Neural progenitor cell (in vitro differentiated cells): ENCODE measurements around the gene SLC6A3. TPM values are rescaled to one million over a fixed set of nuclear protein-coding genes. Genes with fewer than 3 reads are reported as not detected.

Experiments
- DNase-seq: peaks from one replicate; pipeline ENCODE4 v3.0.0-alpha.2; 2016; ENCODE audit warnings: low spot score
- H2AFZ ChIP-seq: fragments of 200-600 bp; sonication (generic); replicated peaks from 2 replicates; pipeline ENCODE4 v1.6.1; 2016; ENCODE audit warnings: antibody characterized with exemption
- H3F3A ChIP-seq: fragments of 200-600 bp; sonication (generic); 2 replicates; pipeline ENCODE4 v1.6.1; 2016; ENCODE audit warnings: antibody characterized with exemption, low read depth
- H3K27ac ChIP-seq: fragments of 200-600 bp; sonication (generic); 2 replicates; pipeline ENCODE4 v1.5.1; 2016; ENCODE audit warnings: mild to moderate bottlenecking
- H3K27me3 ChIP-seq: fragments of 200-600 bp; sonication (generic); 2 replicates; pipeline ENCODE4 v1.6.1; 2016; ENCODE audit warnings: mild to moderate bottlenecking, moderate library complexity
- H3K36me3 ChIP-seq: fragments of 200-600 bp; sonication (generic); 2 replicates; pipeline ENCODE4 v1.5.1; 2016
- H3K4me1 ChIP-seq: fragments of 200-600 bp; sonication (generic); 2 replicates; pipeline ENCODE4 v1.6.1; 2016; ENCODE audit warnings: mixed run types
- H3K4me2 ChIP-seq: fragments of 200-600 bp; sonication (generic); 2 replicates; pipeline ENCODE4 v1.6.1; 2016
- H3K4me3 ChIP-seq: fragments of 200-600 bp; sonication (generic); 2 replicates; pipeline ENCODE4 v1.5.1; 2016
- H3K79me2 ChIP-seq: fragments of 200-600 bp; sonication (generic); 2 replicates; pipeline ENCODE4 v1.6.1; 2016; ENCODE audit warnings: low read depth
- H3K9ac ChIP-seq: fragments of 200-600 bp; sonication (generic); 2 replicates; pipeline ENCODE4 v1.6.1; 2016
- H3K9me3 ChIP-seq: fragments of 200-600 bp; sonication (generic); 2 replicates; pipeline ENCODE4 v1.5.1; 2016; ENCODE audit warnings: low read depth
- H4K20me1 ChIP-seq: fragments of 200-600 bp; sonication (generic); 2 replicates; pipeline ENCODE4 v1.6.1; 2016; ENCODE audit warnings: low read depth
- H3K27ac Mint-ChIP-seq: 3 replicates; pipeline ENCODE4 v1.8.0; 2021; ENCODE audit warnings: mixed read lengths
- H3K27me3 Mint-ChIP-seq: 2 replicates; pipeline ENCODE4 v1.8.0; 2022; ENCODE audit warnings: low read depth, mild to moderate bottlenecking, inconsistent platforms, moderate library complexity, mixed read lengths; ENCODE audit not compliant: insufficient read depth
- H3K36me3 Mint-ChIP-seq: 3 replicates; pipeline ENCODE4 v1.8.0; 2021; ENCODE audit warnings: mixed read lengths
- H3K4me1 Mint-ChIP-seq: 3 replicates; pipeline ENCODE4 v1.8.0; 2021; ENCODE audit warnings: mixed read lengths
- H3K4me3 Mint-ChIP-seq: 3 replicates; pipeline ENCODE4 v1.8.0; 2021; ENCODE audit warnings: mild to moderate bottlenecking, moderate library complexity, mixed read lengths
- H3K9me3 Mint-ChIP-seq: 3 replicates; pipeline ENCODE4 v1.8.0; 2020; ENCODE audit warnings: mixed read lengths
- CTCF ChIP-seq: fragments of 200-600 bp; sonication (generic); IDR thresholded peaks from 2 replicates; pipeline ENCODE4 v1.5.1; 2017; ENCODE audit warnings: antibody characterized with exemption, mild to moderate bottlenecking
- EZH2 ChIP-seq: fragments of 200-600 bp; sonication (generic); IDR thresholded peaks from 2 replicates; pipeline ENCODE4 v1.6.1; 2017; ENCODE audit warnings: antibody characterized with exemption, mild to moderate bottlenecking, moderate library complexity
- EZH2phosphoT487 ChIP-seq: fragments of 200-600 bp; sonication (generic); IDR thresholded peaks from 2 replicates; pipeline ENCODE4 v1.6.1; 2017; ENCODE audit warnings: antibody characterized with exemption
- total RNA-seq: library from RNA; depleted of rRNA; stranded (reverse); fragments of >200 nt; gene quantifications from 2 replicates; pipeline ENCODE4 v1.2.3, GENCODE V29; 2015; ENCODE audit warnings: low replicate concordance

The SLC6A3 gene
- total RNA-seq, 1 donor from 2014 or later: 0.32 TPM

- no peaks in the 10 kb centered on the region for H3K9me3 ChIP-seq
Observed at GRCh38 chr5:1392801-1393565, 52.3 kb downstream of the SLC6A3 start.

GRCh38 chr5:1392261-1392660 lies 53.0 kb downstream of the SLC6A3 start:
- Histone ChIP-seq H3F3A (no peaks in the 10 kb centered on the region), H4K20me1 (no peaks in the 10 kb centered on the region), H2AFZ (no peak overlapping the region), H3K4me1 (no peaks in the 10 kb centered on the region), H3K79me2 (no peaks in the 10 kb centered on the region), H3K27me3 (peaks cover 69% of the 10 kb centered on the region), H3K4me2 (no peak overlapping the region), H3K27ac (no peak overlapping the region), H3K4me3 (no peak overlapping the region), H3K36me3 (no peaks in the 10 kb centered on the region), H3K9me3 (no peaks in the 10 kb centered on the region), H3K9ac (no peak overlapping the region)
- peaks cover 22% of the 10 kb centered on the region for H3K27me3 Mint-ChIP-seq
- no peaks in the 10 kb centered on the region for H3K36me3 Mint-ChIP-seq
- no peak for DNase-seq
- H3K4me3 Mint-ChIP-seq: peak overlapping the region; percentile 48
- peaks cover 3% of the 10 kb centered on the region for H3K9me3 Mint-ChIP-seq
- H3K27ac Mint-ChIP-seq: no peak overlapping the region
- TF ChIP-seq CTCF (no peak), EZH2 (no peak), EZH2phosphoT487 (no peak)
- peaks cover 3% of the 10 kb centered on the region for H3K4me1 Mint-ChIP-seq

More at GRCh38 chr5:1392801-1393565, 52.3 kb downstream of the SLC6A3 start:
- Mint-ChIP-seq H3K36me3 (no peaks in the 10 kb centered on the region), H3K4me1 (peaks cover 3% of the 10 kb centered on the region), H3K27ac (no peak overlapping the region), H3K27me3 (peaks cover 22% of the 10 kb centered on the region), H3K4me3 (no peak overlapping the region), H3K9me3 (peaks cover 3% of the 10 kb centered on the region)
- Histone ChIP-seq H3K4me1 (no peaks in the 10 kb centered on the region), H3K4me3 (no peak overlapping the region), H3K79me2 (no peaks in the 10 kb centered on the region), H3K4me2 (no peak overlapping the region), H3K9ac (no peak overlapping the region), H3K36me3 (no peaks in the 10 kb centered on the region), H4K20me1 (no peaks in the 10 kb centered on the region), H2AFZ (no peak overlapping the region), H3K27ac (no peak overlapping the region), H3K27me3 (peaks cover 68% of the 10 kb centered on the region), H3F3A (no peaks in the 10 kb centered on the region)
- TF ChIP-seq CTCF: no peak
- TF ChIP-seq EZH2phosphoT487: no peak
- TF ChIP-seq EZH2: no peak
- no peak for DNase-seq

GRCh38 chr5:1391691-1392090 lies 53.5 kb downstream of the SLC6A3 start:
- H3K9ac ChIP-seq: no peak overlapping the region
- Mint-ChIP-seq H3K27ac (no peak overlapping the region), H3K4me1 (peaks cover 5% of the 10 kb centered on the region), H3K36me3 (no peaks in the 10 kb centered on the region), H3K9me3 (peaks cover 3% of the 10 kb centered on the region), H3K4me3 (no peak overlapping the region), H3K27me3 (peaks cover 26% of the 10 kb centered on the region)
- no peak overlapping the region for H2AFZ ChIP-seq
- H3K4me2 ChIP-seq: no peak overlapping the region
- H3K27me3 ChIP-seq: peaks cover 69% of the 10 kb centered on the region
- H4K20me1 ChIP-seq: no peaks in the 10 kb centered on the region
- DNase-seq: no peak
- H3K36me3 ChIP-seq: no peaks in the 10 kb centered on the region
- no peaks in the 10 kb centered on the region for H3K4me1 ChIP-seq
- no peak for TF ChIP-seq EZH2
- no peak for TF ChIP-seq CTCF
- no peak for TF ChIP-seq EZH2phosphoT487
- no peak overlapping the region for H3K27ac ChIP-seq
- no peaks in the 10 kb centered on the region for H3K9me3 ChIP-seq
- no peaks in the 10 kb centered on the region for H3K79me2 ChIP-seq
- H3F3A ChIP-seq: no peaks in the 10 kb centered on the region
- no peak overlapping the region for H3K4me3 ChIP-seq
